GM18907 (cell line): Measurements from ENCODE around the gene ARVCF.
"Not testable (repeated sequence)": the region's sequence is repeated elsewhere in the genome, so short reads cannot be mapped to it uniquely, and the experiment has no call there.

Source experiments
- ATAC-seq: cut with Tn5 transposase; IDR thresholded peaks from one replicate; pipeline ENCODE4 v1.9.1; 2021; ENCODE audit warnings: mild to moderate bottlenecking, moderate library complexity; ENCODE audit not compliant: unreplicated experiment

ARVCF gene

DNA sequence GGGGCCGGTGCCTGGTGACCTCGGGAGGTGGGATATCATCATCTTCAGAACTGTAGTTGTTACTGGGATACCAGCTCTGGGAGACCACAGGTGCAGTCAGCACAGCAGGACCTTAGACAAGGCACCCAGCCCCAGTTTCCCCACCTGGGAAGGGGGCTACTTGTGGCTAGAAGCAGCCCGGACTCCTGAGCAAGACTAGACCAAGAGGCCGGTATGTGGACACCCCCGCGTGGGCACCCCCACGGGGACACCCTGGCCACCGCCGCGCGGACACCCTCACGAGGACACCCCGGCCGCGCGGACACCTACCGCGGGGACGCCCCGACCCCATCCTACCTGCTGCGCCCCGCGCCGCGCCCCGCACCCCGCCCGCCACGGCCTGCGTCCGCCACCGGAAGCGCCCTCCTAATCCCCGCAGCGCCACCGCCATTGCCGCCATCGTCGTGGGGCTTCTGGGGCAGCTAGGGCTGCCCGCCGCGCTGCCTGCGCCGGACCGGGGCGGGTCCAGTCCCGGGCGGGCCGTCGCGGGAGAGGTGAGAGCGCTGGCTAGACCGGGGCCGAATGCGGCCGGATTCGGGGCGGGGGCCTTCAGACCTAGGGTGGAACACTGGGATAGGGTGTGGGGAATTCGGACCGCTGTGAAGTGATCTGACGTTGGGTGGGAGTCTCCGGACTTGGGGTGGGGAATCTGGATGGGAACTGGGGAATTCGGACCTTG is 75.1 kb downstream of the ARVCF start, which contains the start of the genes COMT and TXNRD2:
COMT (plus strand) TSS at position 408 of the 718 bp plus-strand sequence. CDS start 20,755 bp downstream, outside the sequence.
TXNRD2 (minus strand) TSS at position 454 of the 718 bp plus-strand sequence; CDS start at position 439, 15 bp downstream.
- peak; percentile 41 for ATAC-seq

DNA sequence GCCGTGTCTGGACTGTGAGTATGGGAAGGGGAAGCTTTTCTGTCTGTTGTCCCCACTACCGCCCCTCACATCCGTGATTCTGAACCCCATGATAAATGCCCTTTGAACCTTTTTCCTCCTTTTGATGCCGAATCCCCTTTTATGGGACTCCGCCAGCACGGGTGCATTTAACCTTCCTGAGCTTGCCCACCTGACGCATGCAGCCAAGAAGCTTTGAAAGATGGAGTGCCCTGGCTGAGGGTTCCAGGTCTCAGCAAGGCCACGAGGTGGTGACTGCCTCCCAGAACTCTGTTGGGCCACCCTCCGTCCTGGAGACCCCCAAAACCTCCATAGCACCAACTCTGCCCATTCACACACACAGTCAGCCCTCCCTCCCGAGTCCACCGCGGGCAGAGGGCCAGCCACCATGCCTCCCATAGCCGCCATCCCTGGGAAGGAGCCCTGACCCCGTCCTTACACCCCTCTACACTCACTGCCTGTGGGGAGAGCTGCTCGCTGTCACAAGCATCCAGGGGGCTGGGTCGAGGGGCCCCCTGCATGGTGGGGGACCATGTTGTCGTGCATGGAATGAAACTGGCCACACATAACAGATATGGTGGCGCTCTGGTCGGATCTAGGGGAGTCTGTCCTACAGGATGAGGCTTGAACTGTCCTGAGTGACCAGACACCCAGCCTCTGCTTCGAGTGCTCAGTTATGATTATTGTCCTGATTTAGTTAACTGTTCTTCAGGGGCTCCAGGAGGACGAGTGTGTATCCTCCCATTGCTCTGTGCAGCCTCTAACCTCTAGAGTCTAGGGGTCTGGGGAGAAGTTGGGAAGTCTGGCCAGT is 75.9 kb downstream of the ARVCF start:
- ATAC-seq: no peak

DNA sequence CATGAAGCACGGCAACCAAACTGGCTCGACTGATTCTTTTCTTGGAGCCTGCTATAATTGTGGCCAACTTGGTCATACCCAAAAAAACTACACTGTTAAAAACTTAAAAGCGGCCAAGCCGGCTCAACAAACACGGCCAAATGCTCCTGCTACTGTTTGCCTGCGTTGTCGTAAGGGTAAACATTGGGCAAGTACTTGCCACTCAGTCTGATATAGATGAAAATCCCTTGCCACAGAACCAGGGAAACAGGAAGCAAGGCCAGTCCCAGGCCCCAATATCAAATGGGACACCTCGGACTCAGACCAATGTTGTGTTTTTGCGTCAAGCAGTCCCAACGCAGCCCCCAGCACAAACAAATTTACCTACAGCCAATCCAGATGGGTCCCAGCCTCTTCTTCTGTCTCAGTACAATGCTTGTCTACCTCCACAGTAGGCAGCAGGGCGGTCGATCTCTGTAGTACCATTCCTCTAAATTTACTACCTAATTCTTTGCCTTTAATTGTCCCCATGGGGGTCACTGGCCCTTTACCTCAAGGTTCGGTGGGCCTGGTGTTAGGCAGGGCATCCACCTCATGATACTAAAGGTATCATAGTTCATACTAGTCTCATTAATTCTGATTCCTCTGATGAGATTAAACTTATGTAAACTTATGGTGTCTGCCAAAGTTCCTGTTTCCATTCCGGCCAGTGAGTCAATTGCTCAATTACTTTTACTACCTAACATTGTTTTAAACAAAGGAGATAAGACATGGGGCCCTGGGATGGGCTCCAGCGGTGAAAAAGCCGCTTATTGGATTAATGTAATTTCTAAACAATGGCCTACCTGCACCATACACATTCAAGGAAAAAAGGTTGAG is 78.8 kb downstream of the ARVCF start:
- ATAC-seq: no peak

DNA sequence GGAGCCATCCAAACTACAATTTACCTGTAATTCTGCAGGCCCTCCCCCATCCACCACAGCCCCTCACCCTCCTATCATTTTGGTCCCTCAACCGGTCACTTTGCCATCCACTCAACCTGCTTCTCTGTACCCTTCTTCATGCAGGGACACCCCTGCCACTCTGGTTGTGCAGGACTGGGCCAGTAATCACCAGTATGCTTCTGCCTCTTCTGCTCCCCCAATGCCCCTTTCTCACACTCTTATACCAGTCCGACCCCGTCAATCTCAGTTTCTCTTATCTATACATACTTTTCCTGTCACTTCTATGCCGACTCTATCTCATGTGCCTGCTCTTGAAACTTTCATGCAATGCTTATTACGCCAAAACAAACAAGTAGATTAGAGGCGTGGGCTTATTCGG is 80.1 kb downstream of the ARVCF start:
- ATAC-seq: no peak

DNA sequence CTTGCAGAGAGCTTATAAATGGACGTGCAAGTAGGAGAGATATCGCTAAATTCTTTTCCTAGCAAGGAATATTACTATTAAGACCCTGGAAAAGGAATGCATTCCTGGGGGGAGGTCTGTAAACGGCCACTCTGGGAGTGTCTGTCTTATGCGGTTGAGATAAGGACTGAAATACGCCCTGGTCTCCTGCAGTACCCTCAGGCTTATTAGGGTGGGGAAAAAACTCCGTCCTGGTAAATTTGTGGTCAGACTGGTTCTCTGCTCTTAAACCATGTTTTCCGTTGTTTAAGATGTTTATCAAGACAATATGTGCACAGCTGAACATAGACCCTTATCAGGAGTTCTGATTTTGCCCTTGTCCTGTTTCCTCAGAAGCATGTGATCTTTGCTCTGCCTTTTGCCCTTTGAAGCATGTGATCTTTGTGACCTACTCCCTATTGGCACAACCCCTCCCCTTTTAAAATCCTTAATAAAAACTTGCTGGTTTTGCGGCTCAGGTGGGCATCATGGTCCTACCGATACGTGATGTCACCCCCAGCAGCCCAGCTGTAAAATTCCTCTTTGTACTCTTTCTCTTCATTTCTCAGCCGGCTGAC is 81.4 kb downstream of the ARVCF start:
- not testable (repeated sequence) for ATAC-seq

DNA sequence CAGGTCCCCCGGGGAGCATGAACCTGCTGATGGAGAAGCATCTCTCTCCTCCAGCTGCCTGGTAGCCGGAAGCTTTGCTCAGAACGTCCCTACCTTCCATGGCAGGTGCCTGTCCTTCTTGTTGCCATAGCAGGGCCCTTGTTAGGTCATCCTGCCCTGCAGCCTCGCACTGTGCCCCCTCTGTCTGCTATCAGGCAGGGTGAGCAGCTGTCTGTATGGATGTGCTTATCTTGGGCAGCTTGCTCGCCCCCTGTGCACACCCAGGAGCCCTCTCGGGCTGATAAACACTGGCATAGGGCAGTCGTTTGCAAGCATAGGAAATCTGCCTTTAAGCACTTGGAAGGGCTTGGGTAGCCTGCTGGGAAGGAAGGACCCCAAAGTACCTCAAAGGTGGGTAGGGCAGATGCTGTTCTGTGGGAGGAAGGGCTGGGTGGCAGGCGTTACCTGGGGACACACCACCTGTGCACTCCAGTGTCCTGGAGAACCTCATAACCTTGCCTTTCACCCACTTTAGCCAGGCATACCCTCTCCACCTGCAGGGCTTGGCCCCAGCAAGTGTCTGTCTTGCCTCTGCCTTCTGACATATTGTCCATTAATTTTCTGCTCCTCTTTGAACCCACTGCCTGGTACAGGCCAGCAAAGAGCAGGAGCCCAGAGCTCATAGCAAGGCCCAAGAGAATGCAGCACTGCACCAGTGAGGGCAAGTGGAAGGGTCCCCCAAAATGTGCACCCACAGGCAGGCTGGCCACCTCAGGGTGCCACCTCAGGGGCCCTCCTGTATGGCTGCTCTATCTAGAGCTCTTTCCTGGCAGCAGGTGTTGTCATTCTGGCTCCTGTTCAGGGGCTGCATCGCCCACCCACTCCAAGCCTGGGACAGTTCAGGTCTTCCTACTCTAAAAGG is 83.0 kb downstream of the ARVCF start:
- no peak for ATAC-seq

DNA sequence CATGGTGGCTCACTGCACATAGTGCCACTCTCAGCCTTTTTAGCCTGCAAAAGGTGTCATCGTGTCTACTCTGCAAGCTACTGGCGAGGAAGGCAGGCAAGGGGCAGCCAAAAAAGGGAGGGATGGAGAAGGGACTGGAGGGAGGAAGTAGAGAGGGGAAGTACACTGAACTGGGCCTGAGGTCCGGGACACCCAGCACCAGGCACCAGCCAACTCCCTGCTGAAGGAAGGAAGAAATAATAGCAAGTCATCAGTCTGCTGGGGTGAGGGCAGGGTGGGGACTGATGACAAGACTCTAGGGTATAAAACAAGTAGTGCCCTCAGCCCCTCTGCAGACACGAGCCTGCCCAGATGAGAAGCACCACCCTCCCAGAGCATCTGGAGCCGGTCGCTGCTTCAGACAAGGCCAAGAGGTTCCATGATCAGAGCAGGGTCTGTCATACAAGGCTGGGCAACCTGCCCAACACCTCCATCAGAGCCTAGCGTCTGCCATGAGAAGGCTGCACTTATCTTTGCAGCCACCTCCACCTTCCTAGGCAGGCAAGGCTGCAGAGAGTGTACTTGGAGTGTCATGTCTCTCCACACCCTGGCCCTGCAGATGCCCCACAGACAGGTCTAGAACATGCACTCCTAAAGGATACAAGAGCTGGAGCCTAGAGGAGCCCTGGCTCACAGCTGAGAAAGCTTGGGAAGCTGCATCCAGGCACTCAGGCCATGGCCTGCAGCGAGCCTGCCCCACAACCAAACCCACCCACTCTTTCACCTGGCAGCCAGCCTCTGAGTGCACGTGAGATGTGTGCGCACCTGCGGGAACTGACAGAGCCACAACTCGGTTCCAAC is 84.0 kb downstream of the ARVCF start:
- no peak for ATAC-seq

DNA sequence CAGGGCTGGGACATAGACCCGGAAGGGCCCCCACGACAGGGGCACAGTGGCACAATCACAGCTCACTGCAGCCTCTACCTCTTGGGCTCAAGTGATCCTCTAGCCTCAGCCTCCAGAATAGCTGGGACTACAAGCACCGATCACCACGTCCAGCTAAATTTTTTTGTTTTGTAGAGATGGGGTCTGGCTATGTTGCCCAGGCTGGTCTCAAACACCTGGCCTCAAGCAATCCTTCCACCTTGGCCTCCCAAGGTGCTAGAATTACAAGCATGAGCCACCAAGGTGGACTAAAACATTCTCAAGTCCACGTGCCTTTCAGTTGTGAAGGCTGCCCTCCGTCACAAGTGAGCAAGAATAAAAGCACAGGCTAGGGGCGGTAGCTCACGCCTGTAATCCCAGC is 85.1 kb downstream of the ARVCF start:
- ATAC-seq: no peak

DNA sequence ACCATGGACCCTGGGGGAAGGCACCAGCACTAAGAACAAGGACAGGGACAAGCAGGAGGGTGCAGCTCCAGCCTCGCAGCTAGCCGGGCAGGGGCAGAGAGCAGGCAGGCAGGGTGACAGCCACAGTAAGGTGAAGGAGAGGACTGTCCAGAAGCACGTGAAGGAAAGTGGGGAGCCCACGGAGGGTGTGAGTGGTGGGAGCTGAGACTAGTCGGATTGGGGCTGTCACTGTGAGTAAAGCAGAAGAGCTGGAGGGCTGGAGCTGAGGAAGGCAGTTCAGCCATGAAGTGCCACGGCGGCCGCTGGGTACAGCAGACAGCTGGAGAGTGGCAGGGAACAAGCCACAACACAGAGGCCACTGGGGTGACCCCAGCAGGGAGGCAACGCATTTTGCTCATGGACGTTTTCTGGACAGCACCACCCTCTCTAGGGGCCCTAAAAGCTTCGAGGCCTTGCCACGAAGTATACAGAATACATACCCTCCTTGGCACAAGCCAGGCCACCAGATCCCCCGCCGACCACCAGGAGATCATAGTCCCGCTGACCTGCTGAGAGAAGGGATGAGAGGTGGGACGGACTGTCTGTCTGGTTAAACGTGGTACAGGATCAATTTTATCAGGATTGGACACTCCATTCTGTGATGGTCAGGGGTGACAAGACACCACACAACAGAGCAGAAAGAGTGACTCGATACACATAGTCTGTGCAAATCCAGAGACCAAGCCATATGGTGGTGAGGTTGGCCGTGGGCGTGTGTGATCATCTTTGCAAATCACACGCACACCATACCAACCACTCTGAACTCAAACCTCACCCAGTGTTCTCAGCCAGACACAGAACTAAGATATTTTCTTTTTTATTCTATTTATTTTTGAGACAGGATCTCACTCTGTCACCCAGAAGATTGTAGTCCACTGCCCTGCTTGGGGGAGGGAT is 85.8 kb downstream of the ARVCF start:
- no peak for ATAC-seq

DNA sequence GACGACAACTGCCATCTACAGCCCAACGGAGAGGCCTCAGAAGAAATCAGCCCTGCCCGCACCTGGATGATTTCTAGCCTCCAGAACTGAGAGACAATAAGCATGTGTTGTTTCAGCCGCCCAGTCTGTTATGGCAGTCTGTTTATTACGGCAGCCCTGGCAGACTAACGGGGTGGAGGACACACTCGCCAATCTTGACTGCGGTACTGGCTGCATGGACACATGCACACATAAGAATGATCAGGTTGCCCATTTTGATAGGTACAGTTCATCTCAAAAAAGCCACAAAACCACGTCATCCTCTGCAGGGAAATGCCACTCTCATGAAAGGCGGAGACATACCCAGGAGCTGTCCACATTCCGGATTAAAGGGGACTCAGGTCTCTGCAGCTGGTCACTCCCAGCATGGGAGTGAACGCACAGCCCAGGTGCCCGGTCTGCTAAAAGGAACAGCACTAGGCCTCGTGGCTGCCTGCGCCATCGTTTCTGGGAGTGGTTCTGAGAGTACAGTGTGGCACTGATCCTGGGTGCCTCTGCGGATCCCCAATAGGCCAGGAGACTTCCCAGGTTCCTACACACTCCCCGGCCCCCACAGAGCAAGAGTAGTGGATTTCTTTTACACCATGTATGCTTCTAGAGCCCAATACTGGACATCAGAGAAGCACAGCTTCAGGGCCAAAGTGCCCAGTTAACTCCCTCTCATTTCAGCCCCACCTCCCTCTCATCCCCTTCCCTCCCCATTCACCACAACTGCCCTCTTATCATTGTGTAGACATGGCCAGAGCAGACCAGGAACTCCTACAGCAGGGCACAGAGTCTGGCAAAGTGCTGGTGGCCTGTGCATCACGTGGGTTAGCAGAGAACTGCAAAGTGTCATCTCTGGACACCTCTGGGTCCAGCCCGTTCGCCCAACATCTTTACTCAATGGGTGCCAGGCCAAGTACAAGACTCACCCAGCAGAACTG is 86.8 kb downstream of the ARVCF start:
- no peak for ATAC-seq

DNA sequence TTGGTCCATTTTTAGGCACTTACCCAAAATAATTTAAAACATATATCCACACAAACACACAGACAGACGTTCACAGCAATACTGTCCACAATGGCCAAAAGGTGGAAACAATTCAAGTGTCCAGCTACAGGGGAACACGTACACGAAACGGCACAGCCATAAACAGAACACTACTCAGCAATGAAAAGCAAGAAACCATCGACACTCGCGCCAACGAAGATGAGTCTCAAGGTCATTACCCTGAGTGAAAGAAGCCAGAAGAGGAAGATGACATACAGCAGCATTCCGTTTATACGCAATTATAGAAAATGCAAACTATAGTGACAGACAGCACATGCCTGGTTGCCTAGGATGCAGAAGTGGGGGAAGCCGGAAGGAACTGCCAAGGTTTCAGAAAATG is 88.4 kb downstream of the ARVCF start:
- ATAC-seq: no peak

DNA sequence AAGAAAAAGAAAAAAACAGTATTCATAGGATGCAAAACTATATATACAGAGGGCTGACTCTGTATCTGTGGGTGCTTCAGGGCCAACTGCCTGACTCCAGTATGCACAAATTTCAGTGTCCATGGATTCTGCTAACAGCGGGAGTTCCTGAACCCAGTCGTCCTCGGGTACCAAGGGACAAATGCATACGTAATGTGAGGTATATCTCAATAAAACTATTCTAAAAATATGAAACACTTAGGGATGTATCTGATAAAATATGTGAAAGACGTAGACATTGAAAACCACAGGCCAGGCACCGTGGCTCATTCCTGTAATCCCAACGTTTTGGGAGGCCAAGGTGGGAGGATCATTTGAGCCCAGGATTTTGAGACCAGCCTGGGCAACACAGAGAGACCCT is 88.9 kb downstream of the ARVCF start:
- ATAC-seq: no peak

DNA sequence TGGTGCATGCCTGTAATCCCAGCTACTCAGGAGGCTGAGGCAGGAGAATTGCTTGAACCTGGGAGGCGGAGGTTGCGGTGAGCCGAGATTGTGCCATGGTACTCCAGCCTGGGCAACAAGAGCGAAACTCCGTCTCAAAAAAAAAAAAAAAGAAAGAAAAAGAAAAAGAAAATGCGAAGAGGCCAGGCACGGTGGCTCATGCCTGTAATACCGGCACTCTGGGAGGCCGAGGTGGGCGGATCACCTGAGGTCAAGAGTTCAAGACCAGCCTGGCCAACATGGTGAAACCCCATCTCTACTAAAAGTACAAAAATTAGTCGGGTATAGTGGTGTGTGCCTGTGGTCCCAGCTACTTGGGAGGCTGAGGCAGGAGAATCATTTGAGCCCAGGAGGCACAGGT is 90.6 kb downstream of the ARVCF start:
- ATAC-seq: not testable (repeated sequence)

DNA sequence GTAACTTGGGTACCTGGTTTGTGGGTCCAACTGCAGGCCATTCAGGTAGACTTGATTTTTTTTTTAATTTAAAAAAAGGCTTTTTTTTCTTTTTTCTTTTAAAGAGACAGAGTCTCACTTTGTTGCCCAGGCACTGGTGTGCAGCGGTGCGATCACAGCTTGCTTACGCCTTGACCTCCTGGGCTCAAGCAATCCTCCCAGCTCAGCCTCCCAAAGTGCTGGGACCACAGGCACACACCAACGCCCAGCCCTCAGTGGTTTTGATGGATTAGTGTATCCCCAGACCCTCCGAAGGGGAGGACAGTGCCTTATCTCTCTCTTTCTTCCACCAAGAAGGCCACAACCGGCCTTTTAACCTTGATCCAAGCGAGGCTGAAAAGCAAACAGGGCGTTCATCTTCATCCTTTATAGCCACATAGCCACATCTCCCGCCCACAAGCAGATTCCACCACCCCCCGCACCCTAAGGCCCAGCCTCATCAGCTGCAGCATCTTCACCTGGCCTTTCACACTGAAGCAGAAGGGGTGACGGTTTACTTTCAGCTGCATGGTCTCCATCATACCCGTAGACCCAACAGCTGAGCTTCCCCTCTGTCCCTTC is 92.6 kb downstream of the ARVCF start:
- ATAC-seq: no peak

DNA sequence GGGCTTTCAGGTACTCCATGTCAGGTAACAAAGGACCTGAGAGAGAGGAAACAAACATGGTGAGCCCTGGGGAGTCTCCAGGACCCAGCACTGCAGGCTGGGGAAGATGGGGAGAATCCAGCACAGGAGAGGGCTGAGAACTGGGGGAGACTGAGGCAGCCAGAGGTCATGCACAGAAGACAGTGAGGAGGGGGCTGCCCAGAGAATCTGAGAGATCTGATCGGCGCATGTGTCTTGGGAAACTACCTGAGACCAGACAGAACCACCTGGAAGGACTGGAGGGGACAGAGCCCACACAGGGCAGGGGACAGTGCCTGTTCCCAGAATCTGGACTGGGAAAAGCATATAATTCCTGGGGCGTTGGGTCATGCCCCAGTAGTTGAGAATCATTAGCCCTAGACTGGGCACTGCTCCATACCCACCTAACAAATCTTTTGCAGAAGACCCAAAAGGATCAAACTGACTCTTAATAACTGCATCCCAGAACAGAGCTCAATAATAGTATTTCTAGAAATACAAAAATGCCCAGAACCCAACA is 95.0 kb downstream of the ARVCF start:
- ATAC-seq: no peak
